Kidney glomerular epithelial cell (primary cell): Measurements from ENCODE around the gene GPR50.

Experiments used
- DNase-seq: peaks from one replicate; lab custom pipeline; 2025; lab: John Stamatoyannopoulos, UW

Gene GPR50

GRCh38 chrX:151176231-151176750, at the start of gene GPR50:
GPR50 (plus strand) TSS chrX:151176584; CDS start chrX:151176722, 138 bp downstream.
- no peak for DNase-seq

GRCh38 chrX:151132531-151132930, 43.9 kb upstream of the GPR50 start:
- no peak for DNase-seq

GRCh38 chrX:151151665-151152267, 24.6 kb upstream of the GPR50 start:
- DNase-seq: peak; percentile 2

GRCh38 chrX:151153086-151153485, 23.3 kb upstream of the GPR50 start:
- DNase-seq: peak; percentile 7

GRCh38 chrX:151153667-151154066, 22.7 kb upstream of the GPR50 start:
- no peak for DNase-seq

- DNase-seq: no peak
These were observed 21.1 kb upstream of the GPR50 start for GRCh38 chrX:151155234-151155633.

GRCh38 chrX:151161690-151162089, 14.7 kb upstream of the GPR50 start:
- no peak for DNase-seq

GRCh38 chrX:151167791-151168345, 8.5 kb upstream of the GPR50 start:
- DNase-seq: no peak

- no peak for DNase-seq
These were observed 6.6 kb upstream of the GPR50 start for GRCh38 chrX:151169783-151170182.

- no peak for DNase-seq
These were observed 1.7 kb upstream of the GPR50 start for GRCh38 chrX:151174581-151175282.

GRCh38 chrX:151175283-151176062, 911 bp upstream of the GPR50 start:
- no peak for DNase-seq

- no peak for DNase-seq
These were observed 1.0 kb downstream of the GPR50 start for GRCh38 chrX:151177141-151178027.

- no peak for DNase-seq
These were observed 2.4 kb downstream of the GPR50 start for GRCh38 chrX:151178746-151179145.

- DNase-seq: no peak
These were observed 4.0 kb downstream of the GPR50 start for GRCh38 chrX:151180400-151180799.

- no peak for DNase-seq
These were observed 4.7 kb downstream of the GPR50 start for GRCh38 chrX:151181088-151181487.

GRCh38 chrX:151183233-151183753, 6.9 kb downstream of the GPR50 start:
- DNase-seq: no peak

GRCh38 chrX:151183912-151184565, 7.7 kb downstream of the GPR50 start:
- DNase-seq: no peak

GRCh38 chrX:151184705-151185104, 8.3 kb downstream of the GPR50 start:
- DNase-seq: no peak

- DNase-seq: no peak
These were observed 30.5 kb downstream of the GPR50 start for GRCh38 chrX:151206871-151207270.

- no peak for DNase-seq
These were observed 49.5 kb downstream of the GPR50 start for GRCh38 chrX:151225843-151226242.

GRCh38 chrX:151226941-151227340, 50.6 kb downstream of the GPR50 start:
- DNase-seq: no peak
